DMS53 treated with DMSO at 0.1 percent for 48 hours (cell line): ENCODE measurements around the gene GKN1.
"Not testable (repeated sequence)": the region's sequence is repeated elsewhere in the genome, so short reads cannot be mapped to it uniquely, and the experiment has no call there.

ENCODE experiments used
- DNase-seq: peaks from one replicate; lab custom pipeline; 2025; ENCODE audit not compliant: unreplicated experiment; lab: John Stamatoyannopoulos, UW

Gene GKN1

GRCh38 chr2:68974251-68974650 is at the start of gene GKN1:
GKN1 (plus strand) TSS chr2:68974636; CDS start chr2:68974678, 42 bp downstream.
- DNase-seq: no peak

DNA sequence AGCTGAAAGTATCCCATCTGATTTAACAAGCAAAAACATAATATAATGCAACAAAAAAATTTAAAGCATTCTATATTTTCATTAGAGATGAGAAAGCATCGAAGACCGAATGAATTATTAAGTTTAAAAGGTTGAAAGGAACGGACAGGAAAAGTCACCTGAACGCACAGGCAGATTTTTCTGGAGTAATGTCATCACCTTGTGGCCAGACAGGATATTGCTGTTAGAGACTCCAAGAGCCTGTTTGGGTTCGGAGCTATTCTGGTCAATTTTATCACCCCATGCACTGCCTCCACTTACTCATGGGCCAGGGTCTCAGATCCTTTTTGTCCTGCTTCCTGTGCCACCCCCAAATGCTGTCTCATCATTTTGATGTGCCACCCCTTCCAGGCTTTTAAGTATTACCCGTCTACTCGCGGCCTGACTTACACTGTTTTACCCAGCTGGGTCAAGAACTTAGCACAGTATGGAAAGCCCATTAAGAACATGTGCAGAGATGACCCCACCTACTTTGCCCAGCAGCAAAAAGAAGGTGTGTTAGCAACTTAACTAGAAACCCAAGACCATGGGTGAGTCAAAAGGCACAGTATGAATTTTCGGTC is 49.0 kb upstream of the GKN1 start:
- peak; percentile 47 for DNase-seq

DNA sequence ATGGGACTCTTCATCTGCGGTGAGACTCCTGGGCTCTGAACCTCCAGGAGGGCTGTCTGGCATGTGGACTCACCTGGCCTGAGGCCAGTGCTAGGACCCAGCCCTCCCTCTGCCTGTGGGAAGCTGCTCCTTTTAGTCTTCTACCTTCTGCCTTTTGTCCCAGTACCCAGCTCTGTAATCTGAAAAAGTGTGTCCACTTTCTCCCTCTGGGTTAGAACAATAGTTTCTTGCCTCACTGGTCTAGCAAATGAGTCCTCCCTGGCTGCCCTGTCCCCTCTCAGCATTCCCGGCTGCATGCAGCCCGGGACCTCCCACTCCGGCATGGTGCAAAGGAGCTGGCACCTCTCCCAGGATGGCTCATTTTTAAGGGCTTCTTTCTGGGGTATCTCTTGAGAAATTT is 47.6 kb upstream of the GKN1 start:
- DNase-seq: no peak

GRCh38 chr2:68931149-68931711 is 43.2 kb upstream of the GKN1 start:
- no peak for DNase-seq

DNA sequence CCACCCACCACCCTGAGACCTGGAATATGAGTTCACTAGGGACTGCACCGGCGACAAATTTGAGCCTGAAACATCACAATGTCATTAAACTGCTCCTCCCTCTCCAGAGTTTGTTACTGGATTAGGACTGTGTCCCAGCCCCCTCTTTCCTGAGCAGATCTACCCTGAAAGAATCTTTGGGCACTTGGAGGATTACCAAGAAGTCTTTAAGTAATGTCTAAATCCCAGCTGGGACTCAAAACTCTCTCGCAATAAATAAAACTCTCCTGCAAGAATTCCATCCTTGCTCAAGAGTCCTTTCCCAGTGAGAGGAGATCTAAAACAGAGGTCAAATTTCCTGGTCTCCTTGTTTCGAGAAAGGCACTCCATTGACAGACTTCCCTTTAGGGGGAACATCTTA is 42.6 kb upstream of the GKN1 start:
- DNase-seq: no peak

GRCh38 chr2:68932402-68932801 is 42.0 kb upstream of the GKN1 start:
- DNase-seq: no peak

- DNase-seq: no peak
Observed at GRCh38 chr2:68934021-68934420, 40.4 kb upstream of the GKN1 start.

DNA sequence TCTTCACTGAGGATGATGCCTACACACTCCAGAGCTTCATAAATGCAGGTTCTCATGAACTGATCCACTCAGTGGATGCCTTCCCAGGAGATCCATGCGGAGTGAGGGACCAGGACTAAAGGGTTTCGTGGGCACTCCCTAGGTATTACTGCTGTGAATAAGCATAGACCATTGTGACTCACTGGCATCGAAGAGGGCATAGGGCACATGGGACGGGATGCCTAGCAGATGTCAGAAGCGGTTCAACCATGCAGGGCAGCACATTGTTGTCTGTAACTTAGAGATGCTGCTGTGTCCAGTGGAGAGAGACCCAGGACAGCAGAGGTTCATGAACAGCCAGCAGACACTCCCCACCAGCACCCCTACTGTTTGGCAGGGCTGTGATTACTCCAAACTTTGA is 39.0 kb upstream of the GKN1 start:
- no peak for DNase-seq

DNA sequence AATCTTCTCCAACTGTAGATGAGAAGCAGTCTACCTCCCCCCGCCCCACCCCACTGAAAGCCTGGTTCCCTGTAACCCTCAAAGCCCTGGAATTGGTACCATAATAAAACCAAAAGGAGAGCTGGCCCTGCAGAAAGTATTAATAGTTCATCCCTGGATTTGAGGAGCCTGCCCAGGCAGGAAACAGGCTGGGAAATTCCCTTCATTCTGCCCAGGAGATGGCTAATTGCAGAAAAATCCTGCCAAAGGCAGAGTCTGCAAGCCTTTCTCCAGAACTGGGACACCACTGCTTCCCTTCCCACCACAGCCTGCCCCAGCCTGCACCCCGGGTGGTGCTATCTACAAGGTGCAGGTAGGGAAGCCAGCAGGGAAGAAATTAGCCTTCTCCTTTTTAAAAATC is 38.0 kb upstream of the GKN1 start:
- DNase-seq: no peak

DNA sequence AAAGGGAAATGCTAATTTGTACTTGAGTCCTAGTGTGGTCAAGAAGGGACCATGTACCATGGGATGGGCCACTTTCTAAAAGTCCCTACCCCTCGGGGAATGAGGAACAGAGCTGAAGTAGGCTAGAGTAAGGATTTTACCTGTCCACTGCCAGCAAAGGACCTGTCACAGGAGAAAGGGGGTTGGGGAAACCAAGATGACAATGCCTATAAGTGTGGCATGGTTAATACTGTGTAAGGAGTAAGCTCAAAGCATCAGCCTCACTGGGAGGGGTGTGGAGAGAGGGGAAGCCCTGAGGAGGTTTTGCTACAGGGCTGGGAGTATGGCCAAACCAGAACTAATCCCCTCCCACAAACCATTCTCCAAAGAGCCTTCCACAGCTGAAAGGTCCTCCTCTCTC is 37.5 kb upstream of the GKN1 start:
- no peak for DNase-seq

- DNase-seq: no peak
Observed at GRCh38 chr2:68937346-68938055, 36.9 kb upstream of the GKN1 start.

DNA sequence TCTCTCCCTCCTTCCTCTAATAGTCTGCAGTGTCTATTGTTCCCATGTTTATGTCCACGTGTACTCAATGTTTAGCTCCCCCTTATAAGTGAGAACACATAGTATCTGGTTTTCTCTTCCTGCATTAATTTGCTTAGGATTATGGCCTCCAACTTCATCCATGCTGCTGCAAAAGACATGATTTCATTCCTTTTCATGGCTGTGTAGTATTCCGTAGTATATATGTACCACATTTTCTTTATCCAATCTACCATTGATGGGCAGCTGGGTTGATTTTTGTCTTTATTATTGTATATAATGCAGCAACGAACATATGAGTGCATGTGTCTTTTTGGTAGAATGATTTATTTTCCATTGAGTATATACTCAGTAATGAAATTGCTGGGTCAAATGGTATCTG is 35.5 kb upstream of the GKN1 start:
- DNase-seq: no peak

DNA sequence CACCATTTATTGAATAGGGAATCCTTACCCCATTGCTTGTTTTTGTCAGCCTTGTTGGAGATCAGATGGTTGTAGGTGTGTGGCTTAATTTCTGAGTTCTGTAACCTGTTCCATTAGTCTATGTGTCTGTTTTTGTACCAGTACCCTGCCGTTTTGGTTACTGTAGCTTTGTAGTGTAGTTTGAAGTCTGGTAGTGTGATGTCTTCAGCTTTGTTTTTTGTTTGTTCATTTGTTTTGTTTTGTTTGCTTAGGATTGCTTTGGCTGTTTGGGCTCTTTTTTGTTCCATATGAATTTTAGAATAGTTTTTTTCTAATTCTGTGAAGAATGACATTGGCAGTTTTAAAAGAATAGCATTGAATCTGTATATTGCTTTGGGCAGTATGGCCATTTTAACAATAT is 34.5 kb upstream of the GKN1 start:
- no peak for DNase-seq

DNA sequence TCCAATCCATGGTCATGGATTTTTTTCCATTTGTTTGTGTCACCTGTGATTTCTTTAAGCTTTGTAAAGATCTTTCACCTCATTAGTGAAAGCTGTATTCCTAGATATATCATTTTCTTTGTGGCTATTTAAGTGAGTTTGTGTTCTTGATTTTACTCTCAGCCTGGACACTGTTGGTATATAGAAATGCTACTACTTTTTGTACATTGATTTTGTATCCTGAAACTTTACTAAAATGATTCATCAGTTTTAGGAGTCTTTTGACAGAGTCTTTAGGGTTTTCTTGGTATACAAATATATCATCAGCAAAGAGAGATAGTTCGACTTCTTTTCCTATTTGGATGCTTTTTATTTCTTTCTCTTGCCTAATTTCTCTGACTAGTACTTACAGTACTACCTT is 34.1 kb upstream of the GKN1 start:
- no peak for DNase-seq

- no peak for DNase-seq
Observed at GRCh38 chr2:68942827-68943226, 31.6 kb upstream of the GKN1 start.

- peak; percentile 83 for DNase-seq
Observed at GRCh38 chr2:68943581-68944568, 30.6 kb upstream of the GKN1 start.

DNA sequence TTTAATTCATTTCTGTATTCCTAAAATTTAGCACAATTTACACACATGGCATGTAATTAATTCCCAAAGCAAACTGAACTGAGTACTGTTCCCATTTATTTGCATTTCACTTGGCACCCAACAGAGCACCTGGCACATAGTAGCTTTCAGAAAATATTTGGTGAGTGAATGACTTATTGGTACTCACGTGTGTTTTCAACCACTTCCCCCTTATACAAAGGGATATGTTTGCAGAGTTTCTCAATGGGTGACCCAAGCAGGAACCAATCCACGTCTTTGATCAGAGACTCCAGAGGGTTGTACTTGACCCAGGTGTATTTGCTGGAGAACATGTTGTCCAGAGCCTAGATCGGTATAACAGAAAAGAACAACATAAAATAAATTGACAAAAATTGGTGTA is 28.3 kb upstream of the GKN1 start:
- peak; percentile 88 for DNase-seq

DNA sequence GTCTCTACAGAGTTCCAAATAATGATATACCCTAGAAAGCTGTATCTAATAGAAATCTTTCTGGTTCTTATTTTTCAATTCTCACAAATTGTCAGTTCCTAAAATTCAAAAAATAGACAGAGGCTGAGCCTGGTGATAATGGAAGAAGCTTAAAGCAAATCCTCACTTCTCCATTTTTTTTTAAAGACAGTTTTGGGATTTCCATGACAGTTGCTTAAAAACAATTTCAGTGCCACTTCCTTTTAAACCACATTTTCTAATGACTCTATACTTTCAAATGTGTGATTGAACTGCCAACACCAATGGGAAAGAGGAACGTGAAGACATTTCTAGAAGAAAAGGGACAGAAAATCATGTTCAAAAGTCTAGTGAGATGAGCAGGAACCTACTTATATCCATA is 25.7 kb upstream of the GKN1 start:
- DNase-seq: no peak

DNA sequence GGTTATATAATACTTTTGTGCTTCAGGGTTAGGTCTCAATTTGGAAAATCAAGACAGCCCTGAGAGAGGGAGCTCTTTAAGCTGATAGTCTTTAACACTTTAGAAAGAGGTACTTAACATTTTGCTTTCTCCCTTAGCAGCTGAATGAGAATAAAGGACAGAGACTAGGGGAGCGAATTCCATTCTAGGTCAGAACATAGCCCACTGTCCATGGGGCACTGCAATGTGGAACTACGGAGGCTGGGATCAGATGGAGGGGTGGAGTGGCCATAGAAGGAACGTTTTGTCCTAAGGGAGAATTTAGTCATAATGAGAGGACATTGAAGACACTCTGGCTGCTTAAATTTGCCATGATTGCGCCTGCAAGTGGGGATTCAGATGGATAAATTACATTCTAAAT is 22.5 kb upstream of the GKN1 start:
- DNase-seq: no peak

DNA sequence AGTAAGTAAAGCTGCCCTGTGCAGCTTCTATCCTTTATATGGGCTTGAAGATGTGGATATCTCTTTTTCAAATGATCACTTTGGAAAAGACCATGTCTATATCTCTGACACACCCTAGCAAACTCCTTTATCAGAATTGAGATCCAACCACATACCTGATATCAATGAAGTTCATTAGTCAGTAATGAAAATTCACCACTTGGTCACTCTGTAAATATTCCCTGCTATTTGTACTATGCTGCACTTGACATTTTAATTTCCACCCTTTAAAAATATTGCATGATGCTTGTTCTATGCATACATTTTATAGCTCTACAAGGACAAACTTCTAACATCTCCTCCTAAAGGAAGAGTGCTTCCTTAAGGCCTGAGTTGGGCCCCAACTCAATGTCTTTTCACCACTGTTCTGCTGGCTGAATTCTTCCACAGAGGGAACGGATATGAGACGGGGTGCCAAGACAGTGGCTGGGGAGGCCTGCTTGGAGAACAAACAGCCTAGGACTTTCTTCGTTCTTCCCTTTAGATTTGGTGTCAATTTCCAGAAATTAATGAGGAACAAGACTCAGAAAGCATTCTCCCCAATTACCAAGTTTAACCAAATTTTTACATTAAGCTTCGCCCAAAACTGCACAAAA is 21.4 kb upstream of the GKN1 start, which contains the start of gene GKN2:
GKN2 (minus strand) TSS at position 7 of the 635 bp plus-strand sequence. CDS start 32 bp downstream, outside the sequence.
- no peak for DNase-seq

GRCh38 chr2:68955432-68955831 is 19.0 kb upstream of the GKN1 start:
- not testable (repeated sequence) for DNase-seq
